GM21737 (cell line): ENCODE data around the gene CTAG2.
"Not testable (repeated sequence)": the region's sequence is repeated elsewhere in the genome, so short reads cannot be mapped to it uniquely, and the experiment has no call there.

ENCODE experiments used
- ATAC-seq: cut with Tn5 transposase; IDR thresholded peaks from one replicate; pipeline ENCODE4 v1.9.1; 2021; ENCODE audit warnings: mild to moderate bottlenecking, moderate library complexity; ENCODE audit not compliant: unreplicated experiment

The CTAG2 gene

DNA sequence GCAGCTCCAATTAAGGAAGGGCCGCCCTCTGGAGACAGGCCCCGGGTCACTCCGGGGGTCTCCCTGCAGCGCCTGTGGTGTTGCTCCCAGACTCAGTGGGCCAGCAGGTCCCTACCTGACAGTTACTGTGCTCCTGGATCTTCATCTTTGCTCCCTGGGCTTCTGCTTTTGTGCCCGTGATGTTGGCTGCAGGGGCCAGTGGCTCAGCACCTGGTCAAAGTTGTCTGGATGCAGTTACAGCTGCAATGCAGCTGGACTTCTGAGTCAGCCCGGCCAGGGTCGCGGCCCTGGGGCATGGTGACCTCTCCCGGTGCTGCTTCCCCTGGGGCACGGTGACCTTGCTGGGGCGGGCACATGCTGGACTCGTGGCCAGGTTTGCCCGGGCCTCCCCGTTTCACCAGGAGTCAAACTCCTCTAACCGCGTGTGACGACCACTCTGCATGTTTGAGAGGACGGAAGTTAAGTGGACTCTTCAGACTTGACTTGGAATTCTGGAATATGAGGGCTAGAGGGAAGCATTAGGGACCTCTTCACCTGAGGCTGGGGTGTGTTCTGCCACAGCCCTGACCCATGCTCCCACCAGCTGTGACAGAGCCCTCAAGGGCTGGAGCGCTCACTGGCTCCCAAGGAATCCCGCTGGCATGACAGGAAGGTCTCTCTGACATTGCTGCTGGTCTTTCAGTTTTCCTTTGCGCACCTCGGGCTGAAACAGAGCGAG is 3.7 kb downstream of the CTAG2 start:
- ATAC-seq = no peak

DNA sequence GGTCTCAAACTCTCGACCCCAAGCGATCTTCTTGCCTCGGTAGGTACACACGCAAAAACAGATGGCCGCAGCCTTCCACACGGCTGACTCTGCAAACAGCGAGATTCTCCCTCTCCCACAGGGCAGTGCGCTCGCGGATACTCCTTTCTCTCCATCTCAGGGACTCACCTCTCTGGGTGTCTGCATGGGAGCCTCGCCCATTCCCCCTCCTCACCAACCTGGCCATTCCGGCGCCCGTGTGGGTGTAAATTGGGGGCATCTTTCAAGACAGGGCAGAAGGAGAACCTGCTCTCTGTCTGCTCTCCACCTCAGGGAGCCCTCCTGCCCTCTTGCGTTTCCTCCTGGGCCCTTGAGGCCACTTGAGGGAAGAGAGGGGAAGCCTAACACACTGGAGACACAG is 4.4 kb downstream of the CTAG2 start:
- ATAC-seq = no peak

DNA sequence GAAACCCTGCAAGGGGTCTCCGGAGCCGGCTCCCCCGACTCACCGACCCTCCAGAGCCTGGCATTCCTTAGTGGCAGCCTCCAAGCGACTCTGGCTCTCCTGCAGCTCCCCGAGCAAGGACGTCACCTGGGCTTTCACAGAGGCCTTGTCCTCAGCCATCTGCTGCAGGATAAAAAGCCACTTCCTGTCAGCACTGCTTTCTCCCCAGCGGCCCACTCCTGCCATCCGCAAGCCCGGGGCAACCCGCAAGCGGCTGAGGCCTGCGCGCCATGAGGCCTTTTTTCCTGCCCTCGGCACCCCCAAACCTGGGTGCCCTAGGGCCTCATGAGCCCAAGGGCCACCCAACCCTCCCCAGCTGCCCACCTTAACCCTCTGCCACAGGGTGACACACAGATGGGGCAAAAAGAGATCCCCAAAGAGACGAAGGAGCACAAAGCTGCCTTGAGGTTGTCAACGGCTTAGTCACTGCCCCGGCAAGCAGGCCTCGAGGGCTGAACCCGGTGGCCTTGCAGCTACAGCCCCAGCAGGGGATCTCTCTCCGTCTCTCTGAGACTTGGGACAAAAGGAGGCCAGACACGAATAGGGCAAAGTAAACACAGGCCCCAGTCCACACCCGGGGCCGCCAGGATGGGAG is 7.5 kb downstream of the CTAG2 start:
- ATAC-seq = not testable (repeated sequence)

DNA sequence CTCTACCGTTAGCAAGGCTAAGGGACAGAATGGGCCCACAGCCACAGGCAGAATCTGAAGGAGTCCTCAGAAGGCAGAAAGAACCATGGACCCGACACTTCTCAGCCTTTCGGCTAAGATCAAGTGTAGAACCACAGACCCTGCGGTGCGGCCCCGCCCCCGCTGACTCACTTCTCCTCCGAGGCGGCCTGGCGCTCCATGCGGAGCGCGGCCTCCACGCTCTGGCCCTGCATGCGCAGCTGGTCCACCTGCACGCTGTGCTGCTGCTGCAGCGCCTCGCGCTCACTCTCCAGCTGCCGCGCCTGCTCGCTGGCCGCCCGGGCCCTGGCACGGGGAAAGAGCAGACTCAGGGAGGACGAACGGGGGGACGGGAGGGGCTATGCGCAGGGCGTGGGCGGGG is 9.7 kb downstream of the CTAG2 start:
- ATAC-seq = not testable (repeated sequence)

DNA sequence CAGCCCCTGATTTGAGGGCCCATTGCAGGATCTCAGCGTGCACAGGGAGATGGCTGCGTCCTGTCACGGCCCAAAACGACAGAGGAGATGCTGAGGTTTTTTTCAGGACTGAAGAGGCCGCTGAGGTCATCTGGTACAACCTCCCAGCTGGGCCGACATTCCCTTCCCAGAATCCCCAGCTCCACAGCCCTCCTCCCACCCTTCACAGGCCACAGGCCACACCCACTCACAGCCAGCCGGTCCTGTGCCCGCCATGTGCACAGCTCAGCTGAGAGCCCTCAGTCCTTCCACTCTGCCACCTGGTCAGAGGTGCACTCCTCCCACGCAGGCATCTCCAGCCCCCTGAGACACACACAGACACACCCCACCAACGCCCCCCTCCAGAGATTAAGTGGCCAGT is 11.6 kb downstream of the CTAG2 start:
- ATAC-seq = not testable (repeated sequence)

DNA sequence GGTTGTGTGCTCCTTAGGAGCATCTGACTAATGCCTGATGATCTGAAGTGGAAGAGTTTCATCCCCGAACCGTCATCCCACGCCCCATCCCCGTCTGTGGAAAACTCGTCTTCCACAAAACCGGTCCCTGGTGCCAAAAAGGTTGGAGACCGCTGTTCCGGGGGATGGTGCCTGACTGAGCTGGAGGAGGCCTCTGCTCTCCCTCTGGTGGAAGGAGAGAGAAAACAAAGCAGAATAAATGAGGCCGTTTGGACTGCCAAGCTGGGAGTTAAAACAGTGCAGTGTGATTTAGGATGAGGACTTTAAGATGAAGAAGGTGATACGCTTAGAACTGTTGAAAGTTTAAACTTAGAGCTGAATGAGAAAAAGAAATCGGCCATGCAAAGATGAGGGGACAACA is 19.7 kb downstream of the CTAG2 start:
- not testable (repeated sequence) for ATAC-seq

DNA sequence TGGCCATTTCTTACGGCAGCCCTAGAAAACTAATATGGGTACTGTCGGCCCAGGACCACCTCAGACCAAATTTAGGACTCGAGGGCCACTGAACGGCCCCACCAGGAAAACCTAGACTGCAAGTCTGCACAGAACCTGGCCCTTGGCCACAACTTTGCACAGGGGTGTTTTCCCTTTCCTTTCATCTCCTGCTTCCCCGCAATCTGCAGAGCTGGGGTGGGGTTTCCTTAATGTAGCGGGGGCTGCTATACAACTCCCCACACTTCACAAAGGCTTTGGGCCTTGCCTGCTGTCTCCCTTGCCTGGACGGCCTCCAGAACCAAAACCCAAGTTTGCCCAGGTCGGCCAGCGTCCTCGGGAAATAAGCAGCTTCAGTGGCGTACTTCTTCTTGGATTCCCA is 22.4 kb downstream of the CTAG2 start:
- ATAC-seq = not testable (repeated sequence)

DNA sequence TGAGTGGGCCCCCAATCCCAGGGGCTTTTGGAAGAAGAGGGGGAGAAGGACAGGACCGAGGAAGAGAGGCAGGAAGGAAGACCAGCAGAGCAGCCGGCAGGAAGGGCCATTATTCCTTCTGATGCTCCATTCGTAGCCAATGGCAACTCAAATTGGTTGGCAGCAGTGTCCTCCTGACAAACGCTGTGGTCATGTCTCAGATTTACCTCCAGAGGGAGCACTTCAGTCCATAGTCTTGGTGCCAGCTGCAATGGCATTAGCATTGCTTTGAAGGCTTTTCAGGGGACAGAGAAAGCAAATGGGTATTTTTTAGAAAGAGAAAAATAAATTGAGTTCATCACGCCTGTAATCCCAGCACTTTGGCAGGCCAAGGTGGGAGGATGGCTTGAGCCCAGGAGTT is 24.4 kb downstream of the CTAG2 start:
- ATAC-seq = not testable (repeated sequence)

DNA sequence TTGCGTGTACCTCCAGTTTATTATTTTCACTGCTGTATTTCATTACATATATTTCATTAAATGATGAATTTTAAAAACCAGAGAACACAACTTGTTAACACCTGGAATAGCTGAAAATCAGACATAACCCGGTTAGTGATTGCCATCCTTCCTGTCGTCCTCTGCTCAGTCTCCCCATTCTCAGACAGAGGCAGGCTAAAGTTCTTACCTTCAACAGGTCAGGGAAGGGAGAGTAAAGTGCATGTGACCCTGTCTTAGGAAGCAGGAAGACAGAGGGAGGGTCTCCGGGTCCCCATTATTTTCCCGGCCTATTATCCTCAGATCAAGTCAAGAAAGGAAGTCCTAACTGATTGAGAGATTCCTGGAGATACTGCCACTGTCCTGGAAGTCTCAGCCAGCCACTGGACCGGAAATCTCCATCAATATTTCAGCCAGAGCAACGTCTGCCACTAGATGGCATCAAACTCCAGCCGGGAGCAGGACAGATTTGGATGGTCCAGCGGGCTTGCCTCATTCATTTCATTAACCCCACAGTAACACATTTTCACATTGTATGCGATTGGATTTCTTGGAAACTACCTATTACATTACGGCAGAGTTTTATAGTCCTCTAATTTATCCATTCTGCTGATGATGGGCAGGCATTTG is 32.5 kb downstream of the CTAG2 start:
- not testable (repeated sequence) for ATAC-seq

DNA sequence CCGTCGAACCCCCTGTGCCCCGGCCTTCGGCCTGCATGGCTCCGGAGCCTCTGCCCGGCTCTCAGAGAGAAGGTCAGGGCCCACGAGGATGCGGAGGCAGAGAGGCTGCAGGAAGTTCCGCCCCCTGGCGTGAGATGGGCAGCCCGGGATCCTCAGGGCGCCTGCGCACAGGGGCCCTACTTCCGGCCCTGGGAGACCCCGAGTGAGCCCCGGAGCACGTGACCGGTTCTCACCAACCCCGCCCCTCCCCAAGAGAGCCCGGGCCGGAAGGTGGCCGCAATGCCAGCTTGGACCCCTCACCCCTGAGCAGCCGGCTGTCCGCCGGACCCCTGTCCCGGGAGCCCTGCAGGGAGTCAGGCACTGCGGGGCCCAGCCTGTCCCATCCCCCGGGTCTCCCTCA is 34.2 kb downstream of the CTAG2 start, which contains the start of gene CTAG1B:
Gene CTAG1B, minus strand, starts transcription at position 101 of the 400 bp plus-strand sequence. Its CDS starts 64 bp downstream, at position 37.
- not testable (repeated sequence) for ATAC-seq

DNA sequence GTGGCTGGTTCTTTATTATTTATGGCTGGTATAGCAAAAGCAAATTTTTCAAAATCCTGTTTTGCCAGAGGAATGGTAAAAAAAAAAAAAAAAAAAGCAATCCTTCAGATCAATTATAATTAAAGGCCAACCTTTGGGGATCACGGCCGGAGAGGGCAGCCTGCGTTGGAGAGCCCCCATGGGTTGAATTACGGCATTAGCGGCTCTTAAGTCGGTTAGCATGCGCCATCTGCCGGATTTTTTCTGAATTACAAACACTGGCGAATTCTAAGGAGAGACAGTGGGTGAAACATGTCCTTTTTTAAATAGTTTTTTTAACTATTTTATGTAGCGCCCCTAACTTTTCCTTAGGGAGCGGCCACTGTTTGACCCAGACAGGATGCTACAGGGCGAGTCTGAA is 39.8 kb downstream of the CTAG2 start:
- ATAC-seq = not testable (repeated sequence)

DNA sequence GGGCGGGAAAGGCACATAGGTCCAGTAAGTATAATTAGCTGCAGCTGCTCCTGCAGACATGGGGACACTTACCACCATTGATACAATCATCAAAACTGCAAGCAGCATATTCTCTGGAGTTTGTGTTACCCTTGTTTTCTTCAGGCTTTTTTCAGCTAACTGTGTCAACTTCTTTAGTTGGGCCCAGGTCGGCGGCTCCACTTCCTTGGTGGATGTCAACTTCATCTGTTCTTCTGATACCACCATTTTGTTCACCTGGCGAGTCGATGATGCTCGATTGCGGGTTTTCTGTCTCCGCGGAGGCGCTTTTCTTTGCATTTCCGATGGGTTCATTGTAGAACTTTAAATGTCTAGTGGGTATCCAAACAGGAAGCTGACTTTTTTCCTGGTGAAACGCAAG is 42.2 kb downstream of the CTAG2 start:
- not testable (repeated sequence) for ATAC-seq

DNA sequence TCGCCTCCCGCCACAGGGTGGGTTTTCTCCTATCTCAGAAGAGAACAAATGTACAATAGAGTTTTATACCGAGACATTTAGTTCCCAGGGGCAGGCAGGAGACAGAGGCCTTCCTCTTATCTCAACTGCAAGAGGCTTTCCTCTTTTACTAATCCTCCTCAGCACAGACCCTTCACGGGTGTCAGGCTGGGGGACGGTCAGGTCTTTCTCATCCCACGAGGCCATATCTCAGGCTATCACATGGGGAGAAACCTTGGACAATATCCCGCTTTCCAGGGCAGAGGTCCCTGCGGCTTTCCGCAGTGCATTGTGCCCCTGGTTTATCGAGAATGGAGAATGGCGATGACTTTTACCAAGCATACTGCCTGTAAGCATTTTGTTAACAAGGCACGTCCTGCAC is 44.6 kb downstream of the CTAG2 start:
- not testable (repeated sequence) for ATAC-seq

DNA sequence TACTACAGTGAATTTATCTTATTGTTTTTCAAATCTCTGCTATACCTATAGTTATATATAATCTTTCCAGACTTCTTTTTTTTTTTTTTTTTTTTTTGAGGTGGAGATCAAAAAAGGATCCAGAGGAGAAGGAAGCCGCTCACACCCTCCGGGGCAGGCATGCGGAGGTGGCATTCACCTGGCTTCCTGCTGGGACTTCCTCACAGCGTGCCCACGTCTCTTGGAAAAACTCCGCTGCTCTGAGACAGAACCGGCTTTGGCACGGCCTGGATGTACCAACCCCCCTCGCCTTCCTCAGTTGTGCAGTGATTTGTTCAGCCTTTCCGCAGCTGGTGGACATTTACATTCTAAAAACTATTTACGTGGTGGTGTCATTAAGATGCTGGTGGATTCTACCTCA is 45.4 kb downstream of the CTAG2 start:
- not testable (repeated sequence) for ATAC-seq

DNA sequence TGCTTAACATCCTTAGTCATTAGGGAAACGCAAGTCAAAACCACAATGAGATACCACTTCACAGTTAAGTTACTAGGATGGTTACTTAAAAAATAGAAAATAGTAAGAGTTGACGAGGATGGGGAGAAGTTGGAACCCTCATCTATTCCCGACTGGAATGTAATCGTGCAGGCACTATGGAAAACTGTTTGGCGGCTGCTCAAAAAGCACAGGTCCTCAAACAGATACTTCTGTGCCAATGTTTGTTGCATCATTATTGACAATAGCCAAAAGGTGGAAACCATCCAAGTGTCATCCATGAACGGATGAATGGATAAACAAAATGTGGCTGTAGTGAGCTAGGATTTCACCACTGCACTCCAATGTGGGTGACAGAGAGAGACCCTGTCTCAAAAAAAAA is 46.0 kb downstream of the CTAG2 start:
- ATAC-seq = no peak

DNA sequence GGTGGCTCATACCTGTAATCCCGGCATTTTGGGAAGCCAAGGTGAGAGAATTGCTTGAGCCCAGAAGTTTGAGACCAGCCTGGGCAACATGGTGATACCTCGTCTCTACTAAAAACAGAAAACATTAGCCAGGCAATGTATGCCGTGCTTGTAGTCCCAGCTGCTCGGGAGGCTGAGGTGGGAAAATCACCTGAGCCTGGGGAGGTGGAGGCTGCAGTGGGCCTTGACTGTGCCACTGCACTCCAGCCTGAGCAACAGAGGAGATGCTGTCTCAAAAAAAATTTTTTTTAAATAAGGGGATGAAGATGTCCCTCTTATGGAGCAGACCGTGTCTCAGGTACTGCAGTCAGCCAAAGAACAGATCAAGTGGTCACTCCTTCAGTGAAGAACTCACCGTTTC is 47.8 kb downstream of the CTAG2 start:
- no peak for ATAC-seq

DNA sequence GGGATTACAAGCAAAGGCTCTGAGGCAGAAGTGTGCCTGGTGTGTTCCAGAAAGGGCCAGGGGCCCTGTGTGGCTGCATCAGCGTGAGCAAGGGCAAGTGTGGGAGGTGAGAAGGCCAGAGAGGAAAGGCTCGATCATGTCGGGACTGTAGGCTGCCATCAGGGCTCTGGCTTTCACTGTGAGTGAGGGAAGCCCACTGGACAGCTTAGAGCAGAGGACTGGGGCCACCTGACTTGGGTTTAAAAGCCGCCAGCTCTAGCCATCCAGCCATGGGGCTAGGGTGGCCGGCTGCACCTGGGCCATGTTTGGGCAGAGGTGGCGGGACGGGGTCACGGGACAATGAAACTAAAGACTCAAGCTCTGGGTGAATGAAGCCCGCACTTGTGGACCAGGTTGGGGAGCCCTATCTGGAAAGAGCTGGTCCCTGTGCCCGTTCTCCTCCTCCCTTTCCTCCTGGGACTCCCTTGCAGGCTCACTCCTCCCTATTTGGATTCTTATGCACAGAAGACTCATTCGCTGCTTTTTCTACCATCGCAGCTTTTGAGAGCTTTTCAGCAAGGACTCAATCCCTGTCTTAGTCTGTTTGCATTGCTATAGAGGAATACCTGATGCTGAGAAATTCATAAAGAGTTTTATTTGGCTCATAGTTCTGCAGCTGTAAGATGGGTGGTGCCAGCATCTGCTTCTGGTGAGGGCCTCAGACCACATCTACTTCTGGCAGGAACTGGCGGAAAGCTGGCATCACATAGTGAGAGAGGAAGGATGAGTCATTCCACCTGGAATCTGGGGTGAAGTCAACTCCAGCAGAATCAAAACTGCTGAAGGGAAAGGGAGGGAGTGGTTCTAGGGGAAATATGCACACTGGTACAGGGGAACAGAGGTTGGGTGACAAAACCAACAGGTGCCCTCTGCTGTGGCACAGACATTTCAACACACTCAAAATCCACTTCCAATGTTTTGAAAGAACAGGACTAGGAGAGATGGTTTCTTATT is 49.6 kb downstream of the CTAG2 start:
- ATAC-seq = no peak

DNA sequence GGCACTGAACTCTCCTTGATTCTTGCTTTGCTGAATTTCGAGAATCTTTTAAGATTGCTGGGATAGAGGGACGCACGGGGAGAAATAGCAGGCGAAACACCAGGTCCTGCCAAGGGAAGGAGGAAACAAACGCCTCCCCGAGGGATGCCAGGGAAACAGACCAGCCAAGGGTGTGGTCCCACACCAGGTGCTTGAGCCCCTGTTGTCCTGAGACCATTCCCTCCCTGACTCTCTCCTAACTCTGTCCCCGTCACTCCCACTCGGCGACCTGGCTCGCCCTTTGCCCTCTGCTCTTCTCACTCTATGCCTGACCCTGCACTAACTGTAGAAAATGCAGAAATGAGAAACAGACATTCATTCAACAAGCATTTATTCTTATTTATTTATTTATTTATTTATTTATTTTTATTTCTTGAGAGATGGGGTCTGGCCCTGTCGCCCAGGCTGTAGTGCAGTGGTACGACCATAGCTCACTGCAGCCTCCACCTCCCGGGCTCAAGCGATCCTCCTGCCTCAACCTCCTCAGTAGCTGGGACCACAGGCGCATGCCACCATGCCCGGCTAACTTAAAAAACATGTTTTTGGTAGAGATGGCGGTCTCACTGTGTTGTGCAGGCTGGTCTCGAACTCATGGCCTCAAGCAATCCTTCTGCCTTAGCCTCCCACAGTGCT is 50.5 kb downstream of the CTAG2 start:
- ATAC-seq = no peak

DNA sequence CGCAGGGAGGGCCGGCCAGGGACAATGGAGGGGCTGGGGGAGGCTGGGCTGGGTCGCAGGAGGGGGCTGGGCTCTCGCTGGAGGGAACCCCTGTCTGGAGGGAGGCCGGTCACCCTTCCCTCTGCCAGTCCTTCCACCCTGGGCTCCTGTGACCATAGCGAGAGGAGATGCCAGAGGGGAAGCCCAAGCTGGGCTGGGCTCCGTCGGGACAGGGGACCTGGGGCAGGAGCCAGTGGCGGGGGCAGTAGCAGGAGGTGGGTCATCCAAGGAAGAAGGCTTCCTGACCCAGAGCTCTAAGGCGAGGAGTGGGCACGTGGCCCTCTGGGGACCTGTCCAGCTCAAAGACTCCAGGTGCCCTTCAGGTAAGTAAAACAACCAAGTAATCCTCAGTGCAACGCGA is 51.2 kb downstream of the CTAG2 start:
- no peak for ATAC-seq
